Lower leg skin (tissue), 4 donors: ENCODE measurements around the gene CD59. TPM values are rescaled to one million over a fixed set of nuclear protein-coding genes. Genes with fewer than 3 reads are reported as not detected.

Experiments used
- DNase-seq, 2 donors: peaks; one replicate each; pipeline ENCODE4 v3.0.0-alpha.2; 2019; ENCODE audit warnings: low spot score in 2 of 2
- H3K4me3 ChIP-seq: fragments of 200-600 bp; sonication (generic); 2 replicates; pipeline ENCODE4 v1.5.1; 2017; ENCODE audit warnings: mild to moderate bottlenecking, low read depth; ENCODE audit not compliant: poor library complexity, severe bottlenecking
- CTCF ChIP-seq, 3 donors: fragments of 450-650 bp; IDR thresholded peaks; one replicate each; pipeline ENCODE4 v1.5.1; 2016; ENCODE audit warnings: antibody characterized with exemption in 3 of 3, mild to moderate bottlenecking in 3 of 3, moderate library complexity in 2 of 3
- POLR2A ChIP-seq, 2 donors: fragments of 450-650 bp; IDR thresholded peaks; one replicate each; pipeline ENCODE4 v1.6.1; 2016 to 2017; ENCODE audit warnings: antibody characterized with exemption in 2 of 2, mild to moderate bottlenecking in 1 of 2, moderate library complexity in 1 of 2
- WGBS, 2 donors: methylation state at CpG; one replicate each; pipeline ENCODE4 v1.1.5; 2018; 5-methylcytosine and 5-hydroxymethylcytosine counted together
- intact Hi-C: fragments of 100-400 bp; cut with DNase I; formaldehyde crosslinking; loops from one replicate; pipeline ENCODE4 v1.15.0; 2023; ENCODE audit warnings: low total_unique reads
- total RNA-seq, 4 donors: library from RNA; depleted of rRNA; stranded (reverse); fragments of >200 nt; gene quantifications; one replicate each; pipeline ENCODE4 v1.1.0, GENCODE V29; 2016

Gene CD59
- total RNA-seq, 4 donors from 2014 or later: 222 to 444 (median 324) TPM

- intact Hi-C loops: no loop called here
- no peak for DNase-seq
- 93 to 100% methylated on average over 3 of the region's 3 CpGs for WGBS, 2 donors
- TF ChIP-seq POLR2A (IDR thresholded peaks at IDR 0.05) (no peak), CTCF (IDR thresholded peaks at IDR 0.05) (no peak)
- H3K4me3 ChIP-seq: no peak overlapping the region
Measured at GRCh38 chr11:33657757-33658156, 78.5 kb downstream of the CD59 start.

DNA sequence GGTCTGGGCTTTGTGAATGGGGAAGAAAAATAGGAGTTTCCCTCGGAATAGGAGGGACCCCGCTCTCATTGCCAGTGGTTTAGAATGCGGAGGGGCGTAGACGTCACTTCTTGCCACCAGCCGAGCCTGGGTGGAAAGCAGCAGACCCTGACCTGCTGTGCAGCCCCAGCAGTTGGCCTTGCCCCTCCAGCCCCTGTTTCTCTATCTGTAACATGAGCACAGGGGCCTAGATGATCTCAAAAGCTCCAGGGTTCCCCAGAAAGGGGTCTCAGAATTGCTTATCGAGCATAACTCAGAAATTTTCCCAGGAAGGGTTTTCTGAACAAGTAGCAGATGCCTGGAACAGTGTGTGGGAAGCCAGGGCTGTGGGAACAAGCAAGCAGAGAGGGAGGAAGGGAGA lies 79.5 kb downstream of the CD59 start:
- no peak for TF ChIP-seq POLR2A (IDR thresholded peaks at IDR 0.05)
- no peak overlapping the region for H3K4me3 ChIP-seq
- intact Hi-C loops: no loop called here
- 83 to 88% methylated on average over 7 of the region's 7 CpGs for WGBS, 2 donors
- DNase-seq: no peak

DNA sequence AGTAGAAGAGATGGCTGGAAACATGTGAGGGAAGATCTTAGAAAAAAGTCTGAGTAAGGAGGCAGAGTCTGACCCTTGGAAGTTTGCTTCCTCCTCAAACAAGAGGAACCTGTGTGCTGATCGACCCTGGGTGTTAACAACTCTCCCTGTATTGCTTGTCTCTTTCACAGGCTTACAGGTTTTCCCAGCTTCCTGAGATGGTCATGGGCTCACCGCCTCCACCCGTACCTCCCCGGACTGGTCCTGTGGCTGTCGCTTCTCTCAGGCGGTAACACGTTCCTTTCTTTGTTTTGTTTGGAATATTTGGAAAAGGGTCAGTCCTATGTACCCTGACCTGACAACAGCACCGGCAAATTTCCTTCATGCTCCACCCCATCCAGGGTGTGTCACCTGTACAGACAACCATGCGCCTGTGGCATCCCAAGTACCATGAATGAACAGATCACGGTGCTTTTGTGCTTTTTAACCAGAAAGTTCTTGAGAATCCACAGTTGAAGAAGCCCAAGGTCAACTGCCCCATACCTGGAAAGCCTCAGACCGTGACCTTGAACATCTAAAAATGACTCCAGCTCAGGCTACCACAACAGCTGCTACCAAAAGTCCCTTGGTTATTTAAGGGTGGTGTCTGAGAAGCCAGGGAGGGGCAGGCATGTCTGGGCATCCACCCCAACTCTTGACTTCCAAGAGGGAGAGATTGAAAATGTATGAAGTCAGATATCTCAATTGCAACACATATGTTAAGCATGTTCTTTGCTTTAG lies 80.2 kb downstream of the CD59 start:
- no peak for DNase-seq
- no peak overlapping the region for H3K4me3 ChIP-seq
- TF ChIP-seq POLR2A (IDR thresholded peaks at IDR 0.05) (no peak), CTCF (IDR thresholded peaks at IDR 0.05) (no peak)
- intact Hi-C loops: no loop called here
- 42 to 59% methylated on average over 11 of the region's 11 CpGs for whole genome bisulfite sequencing, 2 donors

- intact Hi-C loops: no loop called here
- H3K4me3 ChIP-seq: no peak overlapping the region
- TF ChIP-seq POLR2A (IDR thresholded peaks at IDR 0.05) (no peak), CTCF (IDR thresholded peaks at IDR 0.05) (no peak)
- WGBS, 2 donors: 76 to 83% methylated on average over 6 of the region's 6 CpGs
- DNase-seq: no peak
Measured at GRCh38 chr11:33654594-33654993, 81.6 kb downstream of the CD59 start.

Other genes starting within 250 kb of the CD59 start
- under 1 TPM in 1 of 4 donors, not detected in 3; 0.49 TPM for gene C11orf91, start 35.6 kb downstream of the CD59 start, total RNA-seq
- gene FBXO3, start 38.1 kb upstream of the CD59 start, total RNA-seq: 10 to 100 TPM; 36.5 to 52.3 (median 48.0) TPM
- 10 to 100 TPM in 2 of 4 donors, 1 to 10 TPM in 2; 2.2 to 15.6 (median 9.8) TPM for gene LMO2, start 155.7 kb upstream of the CD59 start, total RNA-seq